IPS-11a (cell line): ENCODE data around the gene TMEM45B.
"Not testable (repeated sequence)": the region's sequence is repeated elsewhere in the genome, so short reads cannot be mapped to it uniquely, and the experiment has no call there.

Experiments used
- H3K4me3 ChIP-seq: one replicate; pipeline ENCODE4 v1.5.1; 2013; ENCODE audit warnings: low read depth, low read length, control low read depth

Gene TMEM45B

GRCh38 chr11:129804012-129804411, 11.6 kb upstream of the TMEM45B start:
- H3K4me3 ChIP-seq: no peak overlapping the region

GRCh38 chr11:129808241-129808640, 7.4 kb upstream of the TMEM45B start:
- not testable (repeated sequence) for H3K4me3 ChIP-seq

- no peak overlapping the region for H3K4me3 ChIP-seq
Measured at GRCh38 chr11:129813231-129813791, 2.3 kb upstream of the TMEM45B start.

GRCh38 chr11:129814244-129815014, 1.2 kb upstream of the TMEM45B start:
- H3K4me3 ChIP-seq: no peak overlapping the region

- no peak overlapping the region for H3K4me3 ChIP-seq
Measured at GRCh38 chr11:129817534-129818051, 1.9 kb downstream of the TMEM45B start.

GRCh38 chr11:129818236-129818635, 2.6 kb downstream of the TMEM45B start:
- not testable (repeated sequence) for H3K4me3 ChIP-seq

GRCh38 chr11:129819237-129819636, 3.6 kb downstream of the TMEM45B start:
- H3K4me3 ChIP-seq: no peak overlapping the region

GRCh38 chr11:129820228-129820627, 4.6 kb downstream of the TMEM45B start:
- not testable (repeated sequence) for H3K4me3 ChIP-seq

GRCh38 chr11:129823281-129823680, 7.6 kb downstream of the TMEM45B start:
- H3K4me3 ChIP-seq: not testable (repeated sequence)

- not testable (repeated sequence) for H3K4me3 ChIP-seq
Measured at GRCh38 chr11:129823799-129824198, 8.2 kb downstream of the TMEM45B start.

- H3K4me3 ChIP-seq: no peak overlapping the region
Measured at GRCh38 chr11:129825380-129825779, 9.7 kb downstream of the TMEM45B start.

- H3K4me3 ChIP-seq: no peak overlapping the region
Measured at GRCh38 chr11:129828301-129828836, 12.7 kb downstream of the TMEM45B start.

- not testable (repeated sequence) for H3K4me3 ChIP-seq
Measured at GRCh38 chr11:129829497-129829896, 13.8 kb downstream of the TMEM45B start.

- H3K4me3 ChIP-seq: not testable (repeated sequence)
Measured at GRCh38 chr11:129831227-129831626, 15.6 kb downstream of the TMEM45B start.

GRCh38 chr11:129833260-129833659, 17.6 kb downstream of the TMEM45B start:
- not testable (repeated sequence) for H3K4me3 ChIP-seq

GRCh38 chr11:129836423-129836891, 20.8 kb downstream of the TMEM45B start:
- not testable (repeated sequence) for H3K4me3 ChIP-seq

- H3K4me3 ChIP-seq: no peak overlapping the region
Measured at GRCh38 chr11:129836979-129837378, 21.3 kb downstream of the TMEM45B start.

GRCh38 chr11:129840236-129840635, 24.6 kb downstream of the TMEM45B start:
- H3K4me3 ChIP-seq: no peak overlapping the region

- H3K4me3 ChIP-seq: no peak overlapping the region
Measured at GRCh38 chr11:129842138-129842537, 26.5 kb downstream of the TMEM45B start.

- no peak overlapping the region for H3K4me3 ChIP-seq
Measured at GRCh38 chr11:129846508-129847335, 31.1 kb downstream of the TMEM45B start.

GRCh38 chr11:129847361-129847760, 31.7 kb downstream of the TMEM45B start:
- H3K4me3 ChIP-seq: not testable (repeated sequence)
